G401 (cell line): ENCODE data around the gene CDH20. TPM values are rescaled to one million over a fixed set of nuclear protein-coding genes. Genes with fewer than 3 reads are reported as not detected.

Experiments
- DNase-seq: peaks from one replicate; pipeline ENCODE4 v3.0.0-alpha.2; 2015; ENCODE audit warnings: low spot score
- in situ Hi-C: cut with HindIII; loops from 2 replicates; pipeline ENCODE4 v1.10.0; 2016; ENCODE audit warnings: low sequenced_read_pairs, mixed read lengths
- total RNA-seq: library from RNA; depleted of rRNA; stranded (reverse); fragments of >200 nt; shearing (Covaris generic); gene quantifications from 2 replicates; pipeline ENCODE4 v1.2.3, GENCODE V29; 2014; rRNA removed

Gene CDH20
- not detected in 2 replicates for total RNA-seq

DNA sequence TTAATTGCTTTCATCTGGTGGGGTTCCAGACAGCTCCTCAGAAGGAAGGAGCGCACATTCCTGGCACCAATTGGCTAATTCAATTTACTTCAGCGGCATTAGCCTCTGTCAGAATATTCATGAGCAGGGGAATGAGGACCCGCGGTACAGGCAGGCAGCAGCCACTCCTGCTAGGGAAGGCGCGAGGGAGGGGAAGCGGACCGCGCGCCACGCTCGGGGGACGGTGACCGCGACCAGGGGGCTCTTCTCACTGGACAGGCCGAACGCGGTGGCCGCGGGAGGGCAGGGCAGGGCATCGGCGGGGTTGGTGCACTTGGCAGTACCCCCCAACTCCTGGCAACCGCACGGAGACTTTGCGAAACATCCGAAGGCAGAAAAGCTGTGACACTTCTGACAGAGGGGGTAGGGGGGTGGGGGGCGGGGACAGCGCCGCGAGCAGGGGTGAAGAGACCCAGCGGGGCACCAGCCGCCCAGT, at the start of gene CDH20:
Gene CDH20, plus strand, starts transcription at position 160 of the 475 bp plus-strand sequence.
- in situ Hi-C loops: no loop called here
- DNase-seq: no peak

- no peak for DNase-seq
- in situ Hi-C loops: no loop called here
Measured at GRCh38 chr18:61284039-61284438, 49.2 kb upstream of the CDH20 start.

DNA sequence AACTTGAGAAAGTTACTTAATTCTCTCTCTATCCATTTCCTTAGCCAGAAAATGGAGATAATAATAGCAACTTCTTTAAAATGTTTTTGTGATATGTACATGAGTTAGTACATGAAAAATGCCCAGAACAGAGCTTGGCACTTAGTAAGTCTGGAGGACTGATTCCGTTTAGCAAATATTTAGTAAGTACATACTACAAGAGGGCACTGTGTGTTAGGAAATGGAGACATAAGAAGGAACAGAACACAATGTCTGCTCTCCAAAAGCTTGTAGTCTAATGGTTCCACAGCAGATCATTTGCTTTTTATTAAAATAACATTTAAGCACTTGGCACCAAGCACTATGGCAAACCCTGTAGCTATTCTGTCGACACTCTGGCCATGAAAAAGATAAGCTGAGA, 47.5 kb upstream of the CDH20 start:
- no peak for DNase-seq
- in situ Hi-C loops: no loop called here

- DNase-seq: no peak
- in situ Hi-C loops: no loop called here
Measured at GRCh38 chr18:61286867-61287266, 46.4 kb upstream of the CDH20 start.

DNA sequence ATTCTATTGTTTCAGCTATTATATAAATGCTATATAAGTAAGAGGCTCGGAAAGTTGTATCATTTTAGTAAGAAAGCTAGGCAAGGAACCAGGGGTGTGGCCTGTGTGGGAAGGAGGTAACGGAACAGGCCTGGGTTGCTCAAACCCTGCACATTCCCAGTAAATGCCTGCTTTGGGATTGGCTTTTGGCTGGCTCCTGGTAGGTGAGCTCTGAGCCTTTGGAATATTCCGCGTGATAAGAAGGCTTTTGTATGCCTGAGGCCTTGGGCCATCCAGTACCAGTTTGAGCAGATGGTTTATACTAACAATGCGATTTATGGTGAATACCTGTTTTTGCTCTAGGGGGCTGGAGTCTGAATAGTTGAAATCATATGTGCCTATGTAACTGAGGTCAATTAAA, 42.6 kb upstream of the CDH20 start:
- no peak for DNase-seq
- in situ Hi-C loops: no loop called here

- in situ Hi-C loops: no loop called here
Measured at GRCh38 chr18:61292280-61293035, 40.8 kb upstream of the CDH20 start.

DNA sequence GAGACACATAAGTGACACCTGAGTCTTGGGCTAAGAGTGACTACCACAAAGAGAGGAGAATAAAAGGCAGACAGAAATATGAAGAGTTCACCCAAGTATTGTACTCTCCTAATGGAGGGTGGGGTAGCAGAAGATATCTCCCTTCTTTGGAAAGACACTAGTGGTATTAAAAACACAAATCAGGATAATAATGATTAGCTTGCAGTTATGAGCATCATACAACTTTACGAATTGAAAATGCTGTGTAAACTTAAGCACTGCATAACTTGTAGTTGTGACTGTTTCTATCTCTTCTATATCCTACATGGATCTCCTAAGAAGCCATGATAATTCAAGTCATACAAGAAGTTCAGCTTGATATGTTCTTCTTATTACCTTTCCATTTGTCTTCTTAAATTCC, 38.1 kb upstream of the CDH20 start:
- in situ Hi-C loops: no loop called here
- DNase-seq: no peak

More at GRCh38 chr18:61292280-61293035, 40.8 kb upstream of the CDH20 start:
- peak; percentile 7 for DNase-seq

DNA sequence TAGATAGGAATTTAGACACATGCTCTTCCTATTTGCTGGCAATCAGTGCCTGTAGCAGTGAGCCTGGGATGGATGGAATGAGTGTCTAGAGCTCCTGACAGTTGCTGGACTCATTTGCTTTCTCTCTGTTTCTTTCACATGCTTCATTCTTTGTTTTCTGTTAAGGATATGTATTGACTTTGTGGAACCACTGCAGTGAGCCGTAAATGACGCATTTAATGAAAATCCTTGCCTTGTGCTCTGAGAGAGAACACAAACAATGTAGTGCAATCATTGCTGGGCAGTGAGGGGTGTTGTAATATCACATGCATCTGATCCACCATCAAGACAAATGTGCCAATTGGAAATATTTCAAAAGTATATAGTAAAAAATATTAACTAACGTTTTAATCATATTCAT, 25.2 kb upstream of the CDH20 start:
- DNase-seq: no peak
- in situ Hi-C loops: no loop called here

- in situ Hi-C loops: no loop called here
- DNase-seq: peak; percentile 53
Measured at GRCh38 chr18:61308795-61309393, 24.3 kb upstream of the CDH20 start.

DNA sequence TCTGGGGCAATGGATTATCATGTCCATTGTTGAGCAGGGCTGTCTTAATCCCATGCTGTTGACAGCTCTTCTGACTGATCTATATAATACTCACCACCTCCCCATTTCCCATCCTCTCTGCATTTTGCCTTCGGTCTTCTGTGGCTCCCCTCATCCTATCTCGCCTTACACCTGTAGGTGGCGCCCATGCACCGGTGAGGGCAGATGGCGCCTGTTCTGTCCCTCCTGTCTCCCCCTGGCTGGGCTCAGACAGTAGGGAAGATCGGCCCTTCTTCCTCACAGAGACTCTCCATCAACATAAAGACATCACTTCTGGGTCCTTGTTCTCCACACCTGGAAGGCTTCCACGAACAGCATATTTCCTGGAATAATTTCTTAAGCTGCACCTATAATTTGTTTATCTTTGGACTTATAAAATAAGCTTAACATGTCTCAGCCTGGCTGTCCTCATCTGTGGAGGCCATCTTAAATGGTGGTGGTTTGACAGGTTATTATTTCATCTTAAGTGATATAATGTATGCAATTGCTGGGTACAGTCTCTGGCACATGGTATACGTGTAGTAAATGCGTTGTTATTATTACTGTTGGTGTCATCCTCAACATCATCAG, 10.9 kb upstream of the CDH20 start:
- DNase-seq: peak; percentile 35
- in situ Hi-C loops: no loop called here

DNA sequence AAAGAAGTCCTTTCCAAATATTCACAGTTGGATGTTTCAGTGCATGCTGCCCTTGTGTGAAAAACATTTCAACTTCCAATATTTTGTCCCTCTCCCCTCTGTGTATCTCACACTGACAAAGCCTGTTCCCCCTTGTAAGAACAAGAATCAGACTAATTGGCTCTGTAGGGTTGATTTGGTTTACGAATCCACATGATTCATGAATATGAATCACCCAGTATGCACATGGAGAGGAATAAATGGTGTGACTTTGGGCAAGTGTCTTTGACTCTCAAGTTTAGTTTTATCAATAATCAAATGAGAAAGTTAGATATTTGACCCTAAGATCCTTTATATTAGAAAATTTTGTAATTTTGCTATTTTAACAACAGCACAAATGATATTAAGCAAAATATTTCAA, 9.3 kb upstream of the CDH20 start:
- no peak for DNase-seq
- in situ Hi-C loops: no loop called here

DNA sequence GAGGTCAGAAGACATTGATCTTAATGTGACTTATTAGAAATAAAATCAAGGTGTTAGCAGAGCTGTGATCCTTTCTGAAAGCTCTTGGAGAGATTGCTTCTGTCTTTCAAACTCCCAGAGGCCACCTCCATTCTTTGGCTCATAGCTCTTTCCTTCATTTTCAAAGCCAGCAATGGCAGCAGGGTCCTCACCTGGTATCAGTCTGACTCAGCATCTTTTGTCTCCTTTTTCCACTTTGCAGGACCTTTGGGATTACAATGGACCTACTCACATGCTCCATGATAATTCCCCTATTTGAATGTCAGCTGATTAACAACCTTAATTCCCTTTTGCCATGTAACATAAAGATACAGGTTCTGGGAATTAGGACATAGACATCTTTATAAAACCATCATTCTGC, 6.8 kb upstream of the CDH20 start:
- in situ Hi-C loops: no loop called here
- DNase-seq: no peak

DNA sequence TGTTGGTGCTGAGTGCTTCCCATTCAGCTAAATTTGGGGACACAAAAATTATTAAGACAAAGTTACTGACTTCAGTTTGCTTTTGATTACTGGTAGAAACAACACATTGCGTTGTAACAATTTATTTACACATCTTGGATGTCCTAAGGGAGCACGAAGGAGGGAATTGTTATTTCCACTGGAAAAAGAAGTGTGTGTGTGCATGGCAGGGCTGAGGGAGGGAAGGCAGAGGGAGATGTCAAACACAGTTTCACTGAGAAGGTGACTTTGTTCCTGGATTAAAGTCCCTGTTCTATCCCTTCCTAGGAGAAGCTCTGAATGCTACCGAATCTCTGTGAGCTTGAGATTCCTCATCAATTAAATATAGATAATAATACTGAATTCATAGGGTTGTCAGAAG, 3.8 kb upstream of the CDH20 start:
- no peak for DNase-seq
- in situ Hi-C loops: no loop called here

- no peak for DNase-seq
- in situ Hi-C loops: no loop called here
Measured at GRCh38 chr18:61331051-61331450, 2.2 kb upstream of the CDH20 start.

DNA sequence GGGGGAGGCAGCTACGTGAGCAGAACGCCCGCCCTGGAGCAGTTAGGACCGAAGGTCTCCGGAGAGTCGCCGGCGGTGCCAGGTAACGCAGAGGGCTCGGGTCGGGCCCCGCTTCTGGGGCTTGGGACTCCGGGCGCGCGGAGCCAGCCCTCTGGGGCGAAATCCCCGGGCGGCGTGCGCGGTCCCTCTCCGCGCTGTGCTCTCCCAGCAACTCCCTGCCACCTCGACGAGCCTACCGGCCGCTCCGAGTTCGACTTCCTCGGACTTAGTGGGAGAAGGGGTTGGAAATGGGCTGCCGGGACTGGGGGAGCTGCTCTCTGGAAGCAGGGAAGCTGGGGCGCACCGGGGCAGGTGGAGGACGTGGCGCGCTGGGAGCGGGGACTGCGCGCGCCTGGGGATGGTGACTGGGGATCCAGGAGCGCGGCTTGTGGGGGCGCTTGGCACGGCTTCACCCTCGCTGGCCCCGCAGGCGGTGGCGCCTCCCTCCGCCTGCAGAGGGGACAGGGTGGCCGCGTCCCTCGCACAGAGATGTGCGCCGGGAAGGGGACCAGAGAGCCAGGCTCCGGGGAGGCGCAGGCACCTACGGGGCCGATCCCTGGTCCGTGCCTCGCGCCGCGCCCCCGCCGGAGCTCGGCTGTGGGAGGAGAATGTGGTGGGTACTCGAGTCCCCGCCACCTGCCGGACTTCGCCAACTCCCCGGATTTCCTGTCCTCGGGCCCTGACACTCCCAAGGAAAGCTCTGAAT, 688 bp downstream of the CDH20 start:
- in situ Hi-C loops: no loop called here
- no peak for DNase-seq

DNA sequence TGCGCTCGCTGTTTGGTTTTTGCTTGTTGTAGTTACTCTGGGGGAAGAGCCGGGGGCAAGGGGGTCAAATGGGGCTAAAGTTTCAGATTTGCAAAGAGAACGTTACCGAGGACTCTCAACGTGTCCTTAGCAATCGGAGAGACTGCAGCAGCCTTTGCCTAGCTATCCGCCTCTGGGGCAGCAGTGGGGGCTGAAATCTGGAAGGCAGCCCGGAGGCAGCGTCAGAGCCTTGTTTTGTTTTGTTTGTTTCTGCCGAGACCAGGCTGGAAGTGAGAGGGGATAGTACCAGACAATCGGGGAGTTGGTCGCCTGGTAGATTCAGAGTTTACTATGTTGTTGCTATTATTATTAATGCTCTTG, 1.2 kb downstream of the CDH20 start:
- in situ Hi-C loops: no loop called here
- DNase-seq: peak; percentile 17

- in situ Hi-C loops: no loop called here
- DNase-seq: peak; percentile 19
Measured at GRCh38 chr18:61334951-61335683, 1.9 kb downstream of the CDH20 start.

- in situ Hi-C loops: no loop called here
- peak; percentile 19 for DNase-seq
Measured at GRCh38 chr18:61335684-61336555, 2.7 kb downstream of the CDH20 start.
